Lung (tissue), 12 donors: ENCODE results near the gene TRAIP. TPM values are rescaled to one million over a fixed set of nuclear protein-coding genes. Genes with fewer than 3 reads are reported as not detected.
"Not testable (repeated sequence)": the region's sequence is repeated elsewhere in the genome, so short reads cannot be mapped to it uniquely, and the experiment has no call there.

ENCODE experiments used
- ATAC-seq: fragments of 200-7000 bp; cut with Tn5 transposase; one replicate; pipeline ENCODE4 v1.9.1; 2020; ENCODE audit warnings: moderate number of reproducible peaks; ENCODE audit not compliant: insufficient read depth, low FRiP score
- DNase-seq, 3 donors: peaks; one replicate each; pipeline ENCODE4 v3.0.0-alpha.2; 2013 to 2017
- H3K27ac ChIP-seq, 2 donors: one replicate each; pipeline ENCODE4 v1.5.1; 2013; ENCODE audit warnings: mild to moderate bottlenecking in 2 of 2, moderate library complexity in 2 of 2, control low read depth in 1 of 2, inconsistent platforms in 1 of 2, low read depth in 1 of 2, low read length in 1 of 2
- H3K27me3 ChIP-seq, 3 donors: one replicate each; pipeline ENCODE4 v1.5.1; 2013; ENCODE audit warnings: low read length in 2 of 3; ENCODE audit not compliant: control insufficient read depth in 3 of 3, insufficient read depth in 3 of 3
- H3K36me3 ChIP-seq, 4 donors: one replicate each; pipeline ENCODE4 v1.5.1; 2013; ENCODE audit warnings: low read length in 4 of 4, mild to moderate bottlenecking in 1 of 4, moderate library complexity in 1 of 4; ENCODE audit not compliant: control insufficient read depth in 4 of 4, insufficient read depth in 4 of 4
- H3K4me1 ChIP-seq, 5 donors: one replicate each; pipeline ENCODE4 v1.5.1; 2013; ENCODE audit warnings: low read length in 5 of 5, mild to moderate bottlenecking in 2 of 5, moderate library complexity in 1 of 5; ENCODE audit not compliant: control insufficient read depth in 5 of 5, insufficient read depth in 5 of 5
- H3K4me3 ChIP-seq: one replicate; pipeline ENCODE4 v1.5.1; 2013; ENCODE audit warnings: mild to moderate bottlenecking, control low read depth, moderate library complexity
- H3K9ac ChIP-seq, 2 donors: one replicate each; pipeline ENCODE4 v1.5.1; 2013; ENCODE audit warnings: low read length in 2 of 2, control low read depth in 1 of 2; ENCODE audit not compliant: insufficient read depth in 1 of 2
- H3K9me3 ChIP-seq, 4 donors: one replicate each; pipeline ENCODE4 v1.5.1; 2013; ENCODE audit warnings: low read length in 3 of 4, mild to moderate bottlenecking in 1 of 4, moderate library complexity in 1 of 4; ENCODE audit not compliant: control insufficient read depth in 4 of 4, insufficient read depth in 3 of 4
- CTCF ChIP-seq: IDR thresholded peaks from 2 replicates; pipeline ENCODE4 v1.5.1; 2012; ENCODE audit warnings: mild to moderate bottlenecking; ENCODE audit errors: control extremely low read depth, extremely low read depth
- WGBS, 2 donors: extraction: QIAGEN DNeasy Blood & Tissue Kit; methylation state at CpG; one replicate each; pipeline ENCODE4 v1.1.7; 2013; 5-methylcytosine and 5-hydroxymethylcytosine counted together
- polyA plus RNA-seq, 2 donors: library from polyadenylated mRNA; stranded (reverse); fragments of 200-250 nt; gene quantifications; one replicate each; pipeline ENCODE4 v1.2.1, GENCODE V29; 2013
- total RNA-seq, 2 donors: library from RNA; depleted of rRNA in 1 of 2; stranded (reverse); fragments of >200 nt in 1 of 2; gene quantifications; one replicate each; pipeline ENCODE4 v1.2.1, GENCODE V29; 2014 to 2021
- donor health status: control.
- donor health status: control.
- donor health status: Bipolar disorder and iron deficiency.
- donor health status: healthy.
- donor health status: DM: yes; HTN: yes; CAD: no.

The TRAIP gene
- total and polyA plus RNA-seq, 4 donors = 1.8 to 3.2 (median 2.4) TPM

- Histone ChIP-seq H3K36me3 (peaks cover 0 to 9% (median 1%) of the 10 kb centered on the region in 4 donors), H3K4me1 (peaks cover 0 to 19% (median 2%) of the 10 kb centered on the region in 5 donors), H3K27me3 (no peaks in the 10 kb centered on the region), H3K9ac (no peak overlapping the region), H3K27ac (no peak overlapping the region), H3K4me3 (no peak overlapping the region), H3K9me3 (no peaks in the 10 kb centered on the region)
- DNase-seq (peak; percentile 85 to 92 (median 90)), ATAC-seq (peak; percentile 74)
- 37 to 47% methylated on average over 6 of the region's 6 CpGs for WGBS, 2 donors
- peak; percentile 87 for TF ChIP-seq CTCF
These were observed 17.1 kb downstream of the TRAIP start for GRCh38 chr3:49839193-49839809.

- Histone ChIP-seq H3K9ac (no peak overlapping the region), H3K4me1 (no peaks in the 10 kb centered on the region), H3K27me3 (no peaks in the 10 kb centered on the region), H3K4me3 (no peak overlapping the region), H3K27ac (no peak overlapping the region), H3K9me3 (no peaks in the 10 kb centered on the region), H3K36me3 (peaks cover 0 to 6% (median 3%) of the 10 kb centered on the region in 4 donors)
- ATAC-seq (no peak), DNase-seq (no peak)
- no peak for TF ChIP-seq CTCF
- WGBS, 2 donors = 46 to 73% methylated on average over 3 of the region's 3 CpGs
These were observed 25.0 kb downstream of the TRAIP start for GRCh38 chr3:49831341-49831740.

GRCh38 chr3:49826016-49826415, 30.3 kb downstream of the TRAIP start:
- Histone ChIP-seq H3K9ac (no peak overlapping the region), H3K36me3 (peaks cover 0 to 4% (median 1%) of the 10 kb centered on the region in 4 donors), H3K4me3 (no peak overlapping the region), H3K9me3 (no peaks in the 10 kb centered on the region), H3K27ac (no peak overlapping the region), H3K27me3 (no peaks in the 10 kb centered on the region), H3K4me1 (peaks cover 0 to 7% (median 0%) of the 10 kb centered on the region in 5 donors)
- ATAC-seq (no peak), DNase-seq (no peak)
- WGBS, 2 donors = 80 to 90% methylated on average over 6 of the region's 6 CpGs
- TF ChIP-seq CTCF = no peak

- H3K36me3 ChIP-seq, ATAC-seq, DNase-seq, H3K27me3 ChIP-seq, H3K27ac ChIP-seq, H3K9me3 ChIP-seq, H3K4me3 ChIP-seq, H3K4me1 ChIP-seq, H3K9ac ChIP-seq: not testable (repeated sequence)
- WGBS, 2 donors = 80 to 92% methylated on average over 3 of the region's 3 CpGs
These were observed 33.2 kb downstream of the TRAIP start for GRCh38 chr3:49823131-49823530.
